ENCODE measurements around the gene FREY1. TPM values are rescaled to one million over a fixed set of nuclear protein-coding genes. Genes with fewer than 3 reads are reported as not detected.

The FREY1 gene
- polyA plus RNA-seq, 3 donors, result 0.37 TPM; not detected in 2

DNA sequence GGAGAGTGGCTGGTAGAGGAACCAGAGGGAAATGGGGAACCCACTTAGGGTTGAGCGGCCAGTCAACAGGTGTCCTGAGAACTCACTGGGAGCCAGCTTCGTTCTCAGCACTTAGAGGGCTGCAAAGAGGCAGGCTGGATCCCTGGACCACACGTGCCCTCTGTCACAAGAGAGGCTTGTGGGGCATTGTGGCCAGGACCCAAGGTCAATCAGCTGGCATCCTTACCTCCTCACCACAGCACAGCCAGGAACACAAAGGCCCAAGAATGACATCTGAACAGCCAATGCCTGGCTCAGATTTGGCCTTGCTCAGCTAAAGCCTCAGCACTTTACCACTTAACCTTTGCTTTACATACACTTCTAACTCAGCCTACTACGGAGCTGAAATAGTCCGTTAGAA is 14.2 kb downstream of the FREY1 start:
- WGBS (ENCODE audit: insufficient coverage), result 92% methylated on average over 3 of the region's 5 CpGs

DNA sequence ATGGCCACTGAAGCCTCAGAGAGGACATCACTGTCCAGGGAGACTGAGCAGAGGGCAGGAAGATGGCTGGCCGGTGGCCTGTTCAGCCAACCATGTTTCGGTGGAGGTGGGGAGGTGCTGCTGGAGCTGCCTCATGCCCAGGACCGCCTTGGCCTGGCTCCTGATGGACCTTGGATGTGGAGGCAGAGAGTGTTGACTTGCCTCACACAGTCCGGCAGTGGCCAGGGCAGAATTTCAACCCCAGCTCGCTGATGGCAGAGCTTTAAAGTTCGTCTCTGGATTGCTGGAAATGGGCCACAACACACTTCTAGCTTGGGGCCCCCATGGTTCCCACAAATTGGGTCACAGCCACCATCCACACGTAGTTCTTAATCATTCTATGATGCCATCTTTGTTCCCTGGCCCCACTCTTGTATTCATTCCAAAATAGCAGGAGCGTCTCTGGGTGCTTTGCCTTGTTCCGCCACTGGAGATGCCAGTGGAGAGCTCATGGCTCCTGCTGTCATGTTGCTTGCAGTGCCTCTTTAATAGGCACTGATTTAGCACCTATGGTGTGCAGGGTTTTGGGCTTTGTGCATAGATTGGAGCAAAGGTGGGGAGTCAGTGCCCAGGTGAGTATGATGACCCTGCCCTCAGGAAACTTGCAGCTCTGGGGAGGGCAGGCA is 16.1 kb downstream of the FREY1 start:
- Histone ChIP-seq H3K27me3 (ENCODE audit: control insufficient read depth in 2 of 2, insufficient read depth in 2 of 2, low read length in 2 of 2) (peaks cover 10 to 23% of the 10 kb centered on the region in 2 donors), H3K4me2 (replicated peaks; ENCODE audit: extremely low read depth, low read length, poor library complexity, severe bottlenecking) (no peak overlapping the region), H3K4me1 (ENCODE audit: control insufficient read depth in 1 of 2, insufficient read depth in 2 of 2, low read length in 2 of 2) (peaks cover 2% of the 10 kb centered on the region in 2 donors), H3K36me3 (replicated peaks in 1 of 2; ENCODE audit: control insufficient read depth in 1 of 2, insufficient read depth in 2 of 2, low read length in 2 of 2) (no peaks in the 10 kb centered on the region), H2AFZ (ENCODE audit: insufficient read depth, low read depth, low read length, poor library complexity, severe bottlenecking) (no peak overlapping the region), H3K4me3 (replicated peaks in 1 of 3; ENCODE audit: low read depth in 2 of 3, low read length in 3 of 3) (no peak overlapping the region), H4K20me1 (ENCODE audit: insufficient read depth, low read length) (peaks cover 6% of the 10 kb centered on the region), H3K9me3 (replicated peaks in 1 of 2; ENCODE audit: control insufficient read depth in 1 of 2, insufficient read depth in 1 of 2, low read length in 2 of 2) (no peaks in the 10 kb centered on the region), H3K79me2 (ENCODE audit: insufficient read depth, low read length) (no peaks in the 10 kb centered on the region), H3K27ac (ENCODE audit: low read depth in 1 of 2, low read length in 2 of 2) (no peak overlapping the region), H3K9ac (ENCODE audit: insufficient read depth, low read length, poor library complexity, severe bottlenecking) (no peak overlapping the region)
- DNase-seq, result no peak
- peaks cover 16 to 50% (median 28%) of the 10 kb centered on the region in 3 donors for H3K27me3 Mint-ChIP-seq (ENCODE audit: low read depth in 3 of 3)
- no peaks in the 10 kb centered on the region for H3K4me1 Mint-ChIP-seq
- 91% methylated on average over 7 of the region's 9 CpGs for WGBS (ENCODE audit: insufficient coverage)
- no peak overlapping the region for H3K27ac Mint-ChIP-seq
- H3K9me3 Mint-ChIP-seq, result no peaks in the 10 kb centered on the region
- no peak overlapping the region for H3K4me3 Mint-ChIP-seq
- intact Hi-C loops (cut with micrococcal nuclease), result no loop called here
- no peaks in the 10 kb centered on the region for H3K36me3 Mint-ChIP-seq
- TF ChIP-seq, protein P1, sequence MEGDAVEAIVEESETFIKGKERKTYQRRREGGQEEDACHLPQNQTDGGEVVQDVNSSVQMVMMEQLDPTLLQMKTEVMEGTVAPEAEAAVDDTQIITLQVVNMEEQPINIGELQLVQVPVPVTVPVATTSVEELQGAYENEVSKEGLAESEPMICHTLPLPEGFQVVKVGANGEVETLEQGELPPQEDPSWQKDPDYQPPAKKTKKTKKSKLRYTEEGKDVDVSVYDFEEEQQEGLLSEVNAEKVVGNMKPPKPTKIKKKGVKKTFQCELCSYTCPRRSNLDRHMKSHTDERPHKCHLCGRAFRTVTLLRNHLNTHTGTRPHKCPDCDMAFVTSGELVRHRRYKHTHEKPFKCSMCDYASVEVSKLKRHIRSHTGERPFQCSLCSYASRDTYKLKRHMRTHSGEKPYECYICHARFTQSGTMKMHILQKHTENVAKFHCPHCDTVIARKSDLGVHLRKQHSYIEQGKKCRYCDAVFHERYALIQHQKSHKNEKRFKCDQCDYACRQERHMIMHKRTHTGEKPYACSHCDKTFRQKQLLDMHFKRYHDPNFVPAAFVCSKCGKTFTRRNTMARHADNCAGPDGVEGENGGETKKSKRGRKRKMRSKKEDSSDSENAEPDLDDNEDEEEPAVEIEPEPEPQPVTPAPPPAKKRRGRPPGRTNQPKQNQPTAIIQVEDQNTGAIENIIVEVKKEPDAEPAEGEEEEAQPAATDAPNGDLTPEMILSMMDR (IDR thresholded peaks at IDR 0.05), result no peak

More for the DNA sequence above, 14.2 kb downstream of the FREY1 start:
- DNase-seq, result no peak
- H3K4me1 ChIP-seq (ENCODE audit: control insufficient read depth in 1 of 2, insufficient read depth in 2 of 2, low read length in 2 of 2), result no peaks in the 10 kb centered on the region
- Mint-ChIP-seq H3K27ac (no peak overlapping the region), H3K27me3 (ENCODE audit: low read depth in 3 of 3) (peaks cover 25 to 50% (median 27%) of the 10 kb centered on the region in 3 donors), H3K36me3 (no peaks in the 10 kb centered on the region), H3K4me1 (no peaks in the 10 kb centered on the region), H3K4me3 (no peak overlapping the region), H3K9me3 (peaks cover 0 to 3% (median 0%) of the 10 kb centered on the region in 7 donors)
- TF ChIP-seq, protein P1 (IDR thresholded peaks at IDR 0.05), result no peak
- H3K9ac ChIP-seq (ENCODE audit: insufficient read depth, low read length, poor library complexity, severe bottlenecking), result no peak overlapping the region
- H3K27ac ChIP-seq (ENCODE audit: low read depth in 1 of 2, low read length in 2 of 2), result no peak overlapping the region
- intact Hi-C loops (cut with micrococcal nuclease), result no loop called here
- no peaks in the 10 kb centered on the region for H3K9me3 ChIP-seq (replicated peaks in 1 of 2; ENCODE audit: control insufficient read depth in 1 of 2, insufficient read depth in 1 of 2, low read length in 2 of 2)
- H3K36me3 ChIP-seq (replicated peaks in 1 of 2; ENCODE audit: control insufficient read depth in 1 of 2, insufficient read depth in 2 of 2, low read length in 2 of 2), result no peaks in the 10 kb centered on the region
- H3K27me3 ChIP-seq (ENCODE audit: control insufficient read depth in 2 of 2, insufficient read depth in 2 of 2, low read length in 2 of 2), result peaks cover 3 to 24% of the 10 kb centered on the region in 2 donors
- H3K4me2 ChIP-seq (replicated peaks; ENCODE audit: extremely low read depth, low read length, poor library complexity, severe bottlenecking), result no peak overlapping the region
- H2AFZ ChIP-seq (ENCODE audit: insufficient read depth, low read depth, low read length, poor library complexity, severe bottlenecking), result no peak overlapping the region
- H3K79me2 ChIP-seq (ENCODE audit: insufficient read depth, low read length), result no peaks in the 10 kb centered on the region
- no peak overlapping the region for H3K4me3 ChIP-seq (replicated peaks in 1 of 3; ENCODE audit: low read depth in 2 of 3, low read length in 3 of 3)
- no peaks in the 10 kb centered on the region for H4K20me1 ChIP-seq (ENCODE audit: insufficient read depth, low read length)
